ENCODE data around the gene SCP2. TPM values are rescaled to one million over a fixed set of nuclear protein-coding genes. Genes with fewer than 3 reads are reported as not detected.
"Not testable (repeated sequence)": the region's sequence is repeated elsewhere in the genome, so short reads cannot be mapped to it uniquely, and the experiment has no call there.

SCP2 gene
- total and polyA plus RNA-seq, 8 donors, result 45.7 to 110 (median 70.4) TPM

GRCh38 chr1:52937433-52938182 lies 10.5 kb downstream of the SCP2 start:
- DNase-seq (no peak), FAIRE-seq (no peak), ATAC-seq (no peak)
- H3K27ac ChIP-seq, result no peak overlapping the region
- H3K4me1 ChIP-seq, result no peaks in the 10 kb centered on the region
- no peaks in the 10 kb centered on the region for H3K9me3 ChIP-seq
- no peak overlapping the region for H3K4me3 ChIP-seq
- no peaks in the 10 kb centered on the region for H3K36me3 ChIP-seq
- H3K27me3 ChIP-seq, result no peaks in the 10 kb centered on the region
- WGBS, 2 donors, result 86 to 92% methylated on average over 3 of the region's 3 CpGs
- intact Hi-C loops (cut with DNase I), result no loop called here
- TF ChIP-seq CTCF (IDR thresholded peaks at IDR 0.05), result no peak

- no peaks in the 10 kb centered on the region for H3K4me1 ChIP-seq
- no peak overlapping the region for H3K27ac ChIP-seq
- 96 to 97% methylated on average over 1 of the region's 1 CpG for WGBS, 2 donors
- no peaks in the 10 kb centered on the region for H3K27me3 ChIP-seq
- DNase-seq (no peak), FAIRE-seq (no peak), ATAC-seq (no peak)
- no peak overlapping the region for H3K4me3 ChIP-seq
- no peaks in the 10 kb centered on the region for H3K36me3 ChIP-seq
- intact Hi-C loops (cut with DNase I), result no loop called here
- TF ChIP-seq CTCF (IDR thresholded peaks at IDR 0.05), result no peak
- H3K9me3 ChIP-seq, result no peaks in the 10 kb centered on the region
Observed at GRCh38 chr1:52938183-52938451, 11.0 kb downstream of the SCP2 start.

GRCh38 chr1:52943876-52944416 lies 16.9 kb downstream of the SCP2 start:
- Histone ChIP-seq H3K27me3 (no peaks in the 10 kb centered on the region), H3K4me1 (no peaks in the 10 kb centered on the region), H3K4me3 (no peak overlapping the region), H3K27ac (no peak overlapping the region), H3K9me3 (no peaks in the 10 kb centered on the region), H3K36me3 (no peaks in the 10 kb centered on the region)
- TF ChIP-seq CTCF (IDR thresholded peaks at IDR 0.05), result no peak
- 71 to 85% methylated on average over 3 of the region's 3 CpGs for WGBS, 2 donors
- FAIRE-seq, result no peak
- intact Hi-C loops (cut with DNase I), result no loop called here
- ATAC-seq, result no peak
- no peak for DNase-seq

- FAIRE-seq, result no peak
- H3K4me1 ChIP-seq, result no peaks in the 10 kb centered on the region
- no peaks in the 10 kb centered on the region for H3K27me3 ChIP-seq
- H3K27ac ChIP-seq, result no peak overlapping the region
- no peak for ATAC-seq
- H3K9me3 ChIP-seq, result no peaks in the 10 kb centered on the region
- WGBS, 2 donors, result 89 to 90% methylated on average over 10 of the region's 10 CpGs
- intact Hi-C loops (cut with DNase I), result no loop called here
- no peak for DNase-seq
- H3K4me3 ChIP-seq, result no peak overlapping the region
- no peaks in the 10 kb centered on the region for H3K36me3 ChIP-seq
- TF ChIP-seq CTCF (IDR thresholded peaks at IDR 0.05), result no peak
Observed at GRCh38 chr1:52944566-52944965, 17.5 kb downstream of the SCP2 start.

DNA sequence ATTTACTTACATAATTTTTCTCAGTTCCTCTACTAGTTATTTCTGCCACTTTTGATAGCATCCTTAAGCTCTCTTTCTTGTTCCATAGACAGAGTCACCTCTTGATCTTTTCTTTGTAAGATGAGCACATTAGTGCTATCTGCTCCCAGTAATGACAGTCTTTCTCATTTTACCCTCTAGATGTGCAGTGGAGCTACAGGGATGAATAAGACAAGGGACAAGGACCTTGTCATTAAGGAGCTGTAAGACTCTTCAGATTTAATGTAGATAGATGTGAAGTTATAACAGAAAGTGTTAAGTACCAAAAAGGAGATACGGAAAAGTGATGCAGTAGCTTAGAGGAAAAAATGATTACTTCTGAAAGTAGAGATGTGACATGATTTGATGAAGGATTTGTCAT lies 20.4 kb downstream of the SCP2 start:
- Histone ChIP-seq H3K4me1 (no peaks in the 10 kb centered on the region), H3K27ac (no peak overlapping the region), H3K9me3 (no peaks in the 10 kb centered on the region), H3K27me3 (no peaks in the 10 kb centered on the region), H3K4me3 (no peak overlapping the region), H3K36me3 (peaks cover 0 to 4% (median 0%) of the 10 kb centered on the region in 3 donors)
- WGBS, 2 donors, result 84 to 98% methylated on average over 1 of the region's 1 CpG
- TF ChIP-seq CTCF (IDR thresholded peaks at IDR 0.05), result no peak
- ATAC-seq (no peak), FAIRE-seq (no peak), DNase-seq (no peak)
- intact Hi-C loops (cut with DNase I), result no loop called here

GRCh38 chr1:52949602-52950001 lies 22.5 kb downstream of the SCP2 start:
- DNase-seq; FAIRE-seq; H3K9me3 ChIP-seq; H3K4me3 ChIP-seq; ATAC-seq; H3K4me1 ChIP-seq; H3K27me3 ChIP-seq; intact Hi-C loops (cut with DNase I); H3K36me3 ChIP-seq; H3K27ac ChIP-seq: not testable (repeated sequence)

Measured in pancreas (tissue), 10 donors.